ENCODE measurements around the gene PYY. TPM values are rescaled to one million over a fixed set of nuclear protein-coding genes. Genes with fewer than 3 reads are reported as not detected.
A peak's percentile ranks its signal among the peaks of the same experiment; 100 is the strongest.

The PYY gene
- total and polyA plus RNA-seq, 2 donors from 2014 or later = not detected

DNA sequence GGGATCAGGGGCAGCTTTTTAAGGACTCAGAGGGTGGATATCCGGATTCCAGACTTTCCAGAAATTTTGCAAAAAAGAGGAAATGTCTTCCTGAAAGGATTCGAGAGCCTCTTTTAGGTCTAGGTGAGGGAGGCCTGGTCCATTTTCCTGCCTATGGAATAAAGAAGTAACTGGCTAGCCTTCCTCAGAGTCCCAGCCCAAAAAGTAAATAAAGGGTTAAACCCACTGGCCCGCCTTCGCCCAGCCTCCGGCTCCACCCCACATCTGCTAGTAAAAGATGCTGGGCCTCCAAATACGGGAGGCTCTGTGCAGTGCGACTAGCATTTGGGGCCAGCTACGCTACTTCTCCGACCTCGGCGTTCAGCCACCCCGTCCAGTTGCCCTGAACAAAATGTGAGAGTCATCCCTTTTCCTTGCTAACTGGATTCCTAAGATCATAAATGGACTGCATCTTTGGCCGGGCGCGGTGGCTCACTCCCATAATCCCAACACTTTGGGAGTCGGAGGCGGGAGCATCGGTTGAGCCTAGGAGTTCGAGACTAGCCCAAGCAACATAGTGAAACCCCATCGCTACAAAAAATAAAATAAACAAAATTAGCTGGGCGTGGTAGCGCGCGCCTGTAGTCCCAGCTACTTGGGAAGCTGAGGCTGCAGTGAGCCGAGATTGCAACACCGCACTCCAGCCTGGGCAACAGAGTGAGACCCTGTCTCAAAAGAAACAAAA is 45.6 kb downstream of the PYY start:
- H3K27me3 ChIP-seq (ENCODE audit: control insufficient read depth, insufficient read depth, low read length) = no peaks in the 10 kb centered on the region
- no peak overlapping the region for H3K27ac ChIP-seq (ENCODE audit: low read depth in 2 of 2, low read length in 2 of 2)
- peak overlapping the region; percentile 30 to 73 (median 69) for H3K4me3 ChIP-seq (ENCODE audit: low read length in 3 of 3)

DNA sequence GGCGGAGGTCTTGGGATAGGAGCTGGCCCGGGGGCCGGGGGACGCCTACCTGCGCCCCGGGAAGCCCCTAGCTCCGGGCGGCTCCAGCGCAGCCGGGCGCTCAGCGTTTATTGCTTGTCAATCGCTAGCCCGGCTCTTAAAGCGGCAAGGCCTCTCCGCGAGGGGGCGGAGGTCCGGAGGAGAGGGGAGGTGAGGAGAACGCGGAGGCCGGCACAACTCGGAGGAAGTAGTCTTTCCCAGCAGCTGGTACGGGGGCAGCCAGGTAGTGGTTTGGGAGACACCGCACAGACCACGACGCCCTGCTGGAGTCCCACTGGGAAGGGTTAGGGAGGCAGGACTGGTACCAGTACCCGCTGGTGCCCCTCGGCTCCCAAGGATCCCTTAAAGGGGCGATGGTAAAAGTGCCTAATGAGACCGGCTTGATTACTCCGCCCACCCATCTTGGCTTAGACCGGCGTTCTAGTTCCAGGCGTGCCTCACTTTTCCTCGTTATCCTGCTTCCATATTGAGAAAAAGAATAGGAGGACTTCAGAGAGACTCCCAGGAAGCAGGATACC is 46.2 kb downstream of the PYY start, which contains the start of gene MPP2:
Gene MPP2, minus strand, starts transcription at position 112 of the 557 bp plus-strand sequence. CDS start 3,076 bp downstream, outside the sequence.
- Histone ChIP-seq H3K9ac (ENCODE audit: low read length in 3 of 3) (peak within 1 kb of the TSS; percentile 33 to 71 (median 48)), H3K4me1 (ENCODE audit: control insufficient read depth in 2 of 3, insufficient read depth in 2 of 3, low read depth in 1 of 3, low read length in 3 of 3) (peaks cover 0 to 14% (median 0%) of the 10 kb centered on the region in 3 donors), H3K36me3 (ENCODE audit: control insufficient read depth in 2 of 3, insufficient read depth in 3 of 3, low read length in 3 of 3) (no peaks in the 10 kb centered on the region), H3K27ac (ENCODE audit: low read depth in 2 of 2, low read length in 2 of 2) (peak within 1 kb of the TSS in 1 of 2 donors; percentile 28), H3K9me3 (ENCODE audit: control insufficient read depth in 2 of 3, insufficient read depth in 1 of 3, low read length in 3 of 3) (no peaks in the 10 kb centered on the region), H3K4me3 (ENCODE audit: low read length in 3 of 3) (peak within 1 kb of the TSS; percentile 69 to 73 (median 73)), H3K27me3 (ENCODE audit: control insufficient read depth, insufficient read depth, low read length) (no peaks in the 10 kb centered on the region)
- intact Hi-C loops (cut with DNase I) = no loop called here
- FAIRE-seq = no peak
- TF ChIP-seq, protein P1, sequence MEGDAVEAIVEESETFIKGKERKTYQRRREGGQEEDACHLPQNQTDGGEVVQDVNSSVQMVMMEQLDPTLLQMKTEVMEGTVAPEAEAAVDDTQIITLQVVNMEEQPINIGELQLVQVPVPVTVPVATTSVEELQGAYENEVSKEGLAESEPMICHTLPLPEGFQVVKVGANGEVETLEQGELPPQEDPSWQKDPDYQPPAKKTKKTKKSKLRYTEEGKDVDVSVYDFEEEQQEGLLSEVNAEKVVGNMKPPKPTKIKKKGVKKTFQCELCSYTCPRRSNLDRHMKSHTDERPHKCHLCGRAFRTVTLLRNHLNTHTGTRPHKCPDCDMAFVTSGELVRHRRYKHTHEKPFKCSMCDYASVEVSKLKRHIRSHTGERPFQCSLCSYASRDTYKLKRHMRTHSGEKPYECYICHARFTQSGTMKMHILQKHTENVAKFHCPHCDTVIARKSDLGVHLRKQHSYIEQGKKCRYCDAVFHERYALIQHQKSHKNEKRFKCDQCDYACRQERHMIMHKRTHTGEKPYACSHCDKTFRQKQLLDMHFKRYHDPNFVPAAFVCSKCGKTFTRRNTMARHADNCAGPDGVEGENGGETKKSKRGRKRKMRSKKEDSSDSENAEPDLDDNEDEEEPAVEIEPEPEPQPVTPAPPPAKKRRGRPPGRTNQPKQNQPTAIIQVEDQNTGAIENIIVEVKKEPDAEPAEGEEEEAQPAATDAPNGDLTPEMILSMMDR (IDR thresholded peaks at IDR 0.05; ENCODE audit: borderline replicate concordance, extremely low read depth, insufficient read depth) = no peak
- peak; percentile 90 to 96 (median 91) for DNase-seq

More for the DNA sequence above, 45.6 kb downstream of the PYY start:
- Histone ChIP-seq H3K4me1 (ENCODE audit: control insufficient read depth in 2 of 3, insufficient read depth in 2 of 3, low read depth in 1 of 3, low read length in 3 of 3) (peaks cover 0 to 14% (median 0%) of the 10 kb centered on the region in 3 donors), H3K36me3 (ENCODE audit: control insufficient read depth in 2 of 3, insufficient read depth in 3 of 3, low read length in 3 of 3) (no peaks in the 10 kb centered on the region), H3K9ac (ENCODE audit: low read length in 3 of 3) (peak overlapping the region in 2 of 3 donors; percentile 0 to 71), H3K9me3 (ENCODE audit: control insufficient read depth in 2 of 3, insufficient read depth in 1 of 3, low read length in 3 of 3) (peaks cover 0 to 3% (median 0%) of the 10 kb centered on the region in 3 donors)
- TF ChIP-seq, protein P1 (IDR thresholded peaks at IDR 0.05; ENCODE audit: borderline replicate concordance, extremely low read depth, insufficient read depth) = no peak
- FAIRE-seq (no peak), DNase-seq (peak; percentile 74 to 87 (median 86))
- intact Hi-C loops (cut with DNase I) = no loop called here

- TF ChIP-seq, protein P1 (IDR thresholded peaks at IDR 0.05; ENCODE audit: borderline replicate concordance, extremely low read depth, insufficient read depth) = no peak
- Histone ChIP-seq H3K9ac (ENCODE audit: low read length in 3 of 3) (peak overlapping the region in 2 of 3 donors; percentile 48 to 71), H3K36me3 (ENCODE audit: control insufficient read depth in 2 of 3, insufficient read depth in 3 of 3, low read length in 3 of 3) (no peaks in the 10 kb centered on the region), H3K9me3 (ENCODE audit: control insufficient read depth in 2 of 3, insufficient read depth in 1 of 3, low read length in 3 of 3) (no peaks in the 10 kb centered on the region), H3K27me3 (ENCODE audit: control insufficient read depth, insufficient read depth, low read length) (no peaks in the 10 kb centered on the region), H3K4me1 (ENCODE audit: control insufficient read depth in 2 of 3, insufficient read depth in 2 of 3, low read depth in 1 of 3, low read length in 3 of 3) (peaks cover 0 to 14% (median 0%) of the 10 kb centered on the region in 3 donors), H3K27ac (ENCODE audit: low read depth in 2 of 2, low read length in 2 of 2) (no peak overlapping the region), H3K4me3 (ENCODE audit: low read length in 3 of 3) (peak overlapping the region in 2 of 3 donors; percentile 69 to 73)
- peak in 3 of 5 donors; percentile 27 to 74 (median 71) for DNase-seq
- no peak for FAIRE-seq
- intact Hi-C loops (cut with DNase I) = no loop called here
These were observed 46.8 kb downstream of the PYY start for GRCh38 chr17:43906951-43907424.
